Stomach (tissue), 9 donors: ENCODE results near the gene SPAG7. TPM values are rescaled to one million over a fixed set of nuclear protein-coding genes. Genes with fewer than 3 reads are reported as not detected.

Experiments used
- DNase-seq, 2 donors: peaks; one replicate each; pipeline versions ENCODE4 v3.0.0 to v3.0.0-alpha.2; 2013 to 2019
- H3K27ac ChIP-seq, 5 donors: fragments of 200-600 bp in 4 of 5; sonication (generic) in 4 of 5; one replicate each; pipeline ENCODE4 v1.5.1; 2013 to 2019; ENCODE audit warnings: mild to moderate bottlenecking in 1 of 5, moderate library complexity in 1 of 5
- H3K27me3 ChIP-seq, 3 donors: fragments of 200-600 bp; sonication (generic); one replicate each; pipeline ENCODE4 v1.5.1; 2017 to 2019; ENCODE audit warnings: mixed run types in 1 of 3
- H3K36me3 ChIP-seq, 4 donors: fragments of 200-600 bp; sonication (generic); 1 replicate in 3 of 4; 2 replicates in 1 of 4; pipeline ENCODE4 v1.5.1; 2016 to 2019
- H3K4me1 ChIP-seq, 4 donors: fragments of 200-600 bp; sonication (generic); one replicate each; pipeline ENCODE4 v1.5.1; 2016 to 2019
- H3K4me3 ChIP-seq, 4 donors: fragments of 200-600 bp; sonication (generic) in 3 of 4; one replicate each; pipeline ENCODE4 v1.5.1; 2016 to 2019; ENCODE audit warnings: mild to moderate bottlenecking in 1 of 4
- H3K9me3 ChIP-seq, 4 donors: fragments of 200-600 bp; sonication (generic); one replicate each; pipeline ENCODE4 v1.5.1; 2016 to 2019
- CTCF ChIP-seq, 7 experiments: fragments of 450-650 bp in 4 of 7; fragments of 200-600 bp in 3 of 7; sonication (generic) in 3 of 7; IDR thresholded peaks; one replicate each; pipeline ENCODE4 v1.5.1; 2016 to 2019; ENCODE audit warnings: antibody characterized with exemption in 7 of 7, control low read depth in 2 of 7, mild to moderate bottlenecking in 1 of 7
- EP300 ChIP-seq: sonication (generic); formaldehyde crosslinking; IDR thresholded peaks from one replicate; pipeline ENCODE4 v1.6.1; 2017; ENCODE audit warnings: antibody characterized with exemption
- POLR2A ChIP-seq, 4 donors: fragments of 450-650 bp; IDR thresholded peaks; one replicate each; pipeline ENCODE4 v1.6.1; 2016; ENCODE audit warnings: antibody characterized with exemption in 4 of 4, control low read depth in 2 of 4, mild to moderate bottlenecking in 1 of 4, moderate library complexity in 1 of 4
- POLR2AphosphoS5 ChIP-seq, 3 donors: sonication (generic); formaldehyde crosslinking; IDR thresholded peaks; one replicate each; pipeline ENCODE4 v1.6.1; 2016; ENCODE audit warnings: antibody characterized with exemption in 3 of 3
- WGBS, 5 donors: extraction: QIAGEN DNeasy Blood & Tissue Kit in 3 of 5; methylation state at CpG; one replicate each; pipeline versions ENCODE4 v1.1.5 to v1.1.7; 2013 to 2018; 5-methylcytosine and 5-hydroxymethylcytosine counted together
- intact Hi-C: fragments of 100-400 bp; cut with DNase I; formaldehyde crosslinking; loops from one replicate; pipeline ENCODE4 v1.15.1; 2023; ENCODE audit warnings: low total_unique reads
- polyA plus RNA-seq, 3 donors: library from polyadenylated mRNA; stranded (reverse); fragments of 200-250 nt; gene quantifications; one replicate each; pipeline ENCODE4 v1.2.3, GENCODE V29; 2013
- total RNA-seq, 5 donors: library from RNA; depleted of rRNA; stranded (reverse); fragments of >200 nt; gene quantifications; one replicate each; pipeline versions ENCODE4 v1.1.0 to v1.2.3, GENCODE V29; 2014 to 2016
- donor health status: healthy with polysubstance abuse.
- donor health status: Bipolar disorder and iron deficiency.
- donor health status: healthy.

SPAG7 gene
- total and polyA plus RNA-seq, 8 donors = 17.5 to 133 (median 67.0) TPM

- Histone ChIP-seq H3K36me3 (peaks cover 41 to 51% (median 50%) of the 10 kb centered on the region in 4 donors), H3K4me1 (peaks cover 53 to 78% (median 73%) of the 10 kb centered on the region in 4 donors), H3K27me3 (no peaks in the 10 kb centered on the region), H3K9me3 (no peaks in the 10 kb centered on the region), H3K4me3 (peak overlapping the region in 3 of 4 donors; percentile 82 to 100 (median 100)), H3K27ac (peak overlapping the region; percentile 72 to 100 (median 97))
- intact Hi-C loops = no loop called here
- no peak for TF ChIP-seq CTCF (IDR thresholded peaks at IDR 0.05)
- TF ChIP-seq POLR2AphosphoS5 (IDR thresholded peaks at IDR 0.05) = peak in 2 of 3 donors; percentile 58 to 87
- 19 to 45% (median 29%) methylated on average over 7 of the region's 7 CpGs for WGBS, 5 donors
- peak; percentile 79 to 80 for DNase-seq
Measured at GRCh38 chr17:4945176-4945943, 22.3 kb downstream of the SPAG7 start.

- no peak for DNase-seq
- Histone ChIP-seq H3K27me3 (no peaks in the 10 kb centered on the region), H3K4me1 (peaks cover 47 to 71% (median 68%) of the 10 kb centered on the region in 4 donors), H3K36me3 (peaks cover 41 to 51% (median 50%) of the 10 kb centered on the region in 4 donors), H3K9me3 (no peaks in the 10 kb centered on the region), H3K4me3 (peak overlapping the region in 3 of 4 donors; percentile 1 to 100 (median 100)), H3K27ac (peak overlapping the region; percentile 72 to 100 (median 97))
- WGBS, 5 donors = 49 to 57% (median 50%) methylated on average over 8 of the region's 8 CpGs
- intact Hi-C loops = no loop called here
- TF ChIP-seq POLR2A (IDR thresholded peaks at IDR 0.05) = no peak
- no peak for TF ChIP-seq POLR2AphosphoS5 (IDR thresholded peaks at IDR 0.05)
- TF ChIP-seq EP300 = no peak
- TF ChIP-seq CTCF (IDR thresholded peaks at IDR 0.05) = no peak
Measured at GRCh38 chr17:4944554-4945175, 23.0 kb downstream of the SPAG7 start.

- TF ChIP-seq EP300 (no peak), POLR2AphosphoS5 (IDR thresholded peaks at IDR 0.05) (no peak), POLR2A (IDR thresholded peaks at IDR 0.05) (no peak), CTCF (IDR thresholded peaks at IDR 0.05) (no peak)
- intact Hi-C loops = no loop called here
- no peaks in the 10 kb centered on the region for H3K9me3 ChIP-seq
- no peak for DNase-seq
- no peaks in the 10 kb centered on the region for H3K27me3 ChIP-seq
- H3K36me3 ChIP-seq = peaks cover 41 to 51% (median 50%) of the 10 kb centered on the region in 4 donors
- 22 to 29% (median 27%) methylated on average over 3 of the region's 3 CpGs for WGBS, 5 donors
- peak overlapping the region; percentile 72 to 100 (median 97) for H3K27ac ChIP-seq
- peaks cover 49 to 70% (median 69%) of the 10 kb centered on the region in 4 donors for H3K4me1 ChIP-seq
- H3K4me3 ChIP-seq = peak overlapping the region in 2 of 4 donors; percentile 100
Measured at GRCh38 chr17:4944163-4944553, 23.5 kb downstream of the SPAG7 start.

GRCh38 chr17:4942760-4943508 is 24.7 kb downstream of the SPAG7 start:
- Histone ChIP-seq H3K4me3 (peak overlapping the region in 2 of 4 donors; percentile 91 to 100), H3K9me3 (no peaks in the 10 kb centered on the region), H3K27ac (peak overlapping the region in 3 of 5 donors; percentile 5 to 100 (median 53)), H3K4me1 (peaks cover 61 to 82% (median 81%) of the 10 kb centered on the region in 4 donors), H3K36me3 (peaks cover 46 to 56% (median 55%) of the 10 kb centered on the region in 4 donors), H3K27me3 (no peaks in the 10 kb centered on the region)
- DNase-seq = no peak
- intact Hi-C loops = no loop called here
- 73 to 82% (median 75%) methylated on average over 13 of the region's 13 CpGs for WGBS, 5 donors
- no peak for TF ChIP-seq EP300
- TF ChIP-seq POLR2AphosphoS5 (IDR thresholded peaks at IDR 0.05) = no peak
- no peak for TF ChIP-seq CTCF (IDR thresholded peaks at IDR 0.05)
- TF ChIP-seq POLR2A (IDR thresholded peaks at IDR 0.05) = no peak
